ENCODE measurements around the gene RGMA.

DNA sequence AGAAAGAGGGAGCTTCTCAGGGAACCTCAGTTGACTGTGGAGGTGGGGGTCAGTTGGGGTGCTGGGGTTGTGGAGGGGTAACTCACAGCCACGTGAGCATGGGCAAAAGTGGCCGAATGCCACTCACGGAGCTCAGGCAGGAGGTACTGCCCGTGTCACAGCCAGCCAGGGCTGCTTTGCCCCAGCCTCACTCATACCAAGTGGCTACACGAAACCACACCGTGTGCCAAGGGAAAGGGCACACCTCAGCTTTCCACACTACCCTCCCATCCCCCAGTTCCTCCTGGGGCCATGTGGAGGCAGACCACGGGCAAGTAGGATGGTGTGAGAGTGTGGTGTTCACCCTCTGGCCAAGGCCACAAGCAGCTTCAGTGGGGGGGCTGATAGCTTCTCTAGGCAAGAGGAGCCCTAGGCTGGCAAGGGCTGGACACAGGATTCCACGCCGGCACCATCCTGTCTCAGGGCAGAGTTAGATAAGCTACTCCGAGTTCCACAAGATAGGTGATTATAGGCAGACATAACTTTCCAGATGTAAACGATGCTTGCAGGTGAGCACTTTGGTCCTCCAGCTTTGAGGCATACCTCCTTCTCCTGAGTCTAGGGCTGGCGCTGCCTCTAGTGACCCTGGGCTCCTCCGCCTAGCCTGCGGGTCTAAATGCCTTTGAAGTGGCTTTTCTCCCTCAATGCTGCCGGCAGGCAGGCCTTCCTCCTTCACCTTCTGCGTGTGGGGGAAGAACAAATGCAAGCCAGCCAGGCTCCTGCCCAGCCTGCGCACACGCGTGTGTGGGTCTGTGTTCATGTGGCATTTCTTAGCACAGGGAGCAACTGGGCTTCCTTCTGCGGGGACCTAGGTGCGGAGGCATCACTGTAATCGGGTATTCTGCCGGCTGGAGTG is 25.0 kb downstream of the RGMA start:
- TF ChIP-seq, protein P1, sequence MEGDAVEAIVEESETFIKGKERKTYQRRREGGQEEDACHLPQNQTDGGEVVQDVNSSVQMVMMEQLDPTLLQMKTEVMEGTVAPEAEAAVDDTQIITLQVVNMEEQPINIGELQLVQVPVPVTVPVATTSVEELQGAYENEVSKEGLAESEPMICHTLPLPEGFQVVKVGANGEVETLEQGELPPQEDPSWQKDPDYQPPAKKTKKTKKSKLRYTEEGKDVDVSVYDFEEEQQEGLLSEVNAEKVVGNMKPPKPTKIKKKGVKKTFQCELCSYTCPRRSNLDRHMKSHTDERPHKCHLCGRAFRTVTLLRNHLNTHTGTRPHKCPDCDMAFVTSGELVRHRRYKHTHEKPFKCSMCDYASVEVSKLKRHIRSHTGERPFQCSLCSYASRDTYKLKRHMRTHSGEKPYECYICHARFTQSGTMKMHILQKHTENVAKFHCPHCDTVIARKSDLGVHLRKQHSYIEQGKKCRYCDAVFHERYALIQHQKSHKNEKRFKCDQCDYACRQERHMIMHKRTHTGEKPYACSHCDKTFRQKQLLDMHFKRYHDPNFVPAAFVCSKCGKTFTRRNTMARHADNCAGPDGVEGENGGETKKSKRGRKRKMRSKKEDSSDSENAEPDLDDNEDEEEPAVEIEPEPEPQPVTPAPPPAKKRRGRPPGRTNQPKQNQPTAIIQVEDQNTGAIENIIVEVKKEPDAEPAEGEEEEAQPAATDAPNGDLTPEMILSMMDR (IDR thresholded peaks at IDR 0.05), result no peak
- TF ChIP-seq POLR2A (IDR thresholded peaks at IDR 0.05), result no peak
